Activated CD4-positive, alpha-beta T cell treated with anti-CD3 and anti-CD28 coated beads for 1 hour (primary cell): Measurements from ENCODE around the gene AP2A1.
A peak's percentile ranks its signal among the peaks of the same experiment; 100 is the strongest.
"Not testable (repeated sequence)": the region's sequence is repeated elsewhere in the genome, so short reads cannot be mapped to it uniquely, and the experiment has no call there.

Experiments used
- DNase-seq: peaks from one replicate; pipeline ENCODE4 v3.0.0-alpha.2; 2020

AP2A1 gene

GRCh38 chr19:49766930-49767299, at the start of gene AP2A1:
Gene AP2A1, plus strand, starts transcription at chr19:49767001. Its CDS starts 133 bp downstream, at chr19:49767134.
- DNase-seq = no peak

DNA sequence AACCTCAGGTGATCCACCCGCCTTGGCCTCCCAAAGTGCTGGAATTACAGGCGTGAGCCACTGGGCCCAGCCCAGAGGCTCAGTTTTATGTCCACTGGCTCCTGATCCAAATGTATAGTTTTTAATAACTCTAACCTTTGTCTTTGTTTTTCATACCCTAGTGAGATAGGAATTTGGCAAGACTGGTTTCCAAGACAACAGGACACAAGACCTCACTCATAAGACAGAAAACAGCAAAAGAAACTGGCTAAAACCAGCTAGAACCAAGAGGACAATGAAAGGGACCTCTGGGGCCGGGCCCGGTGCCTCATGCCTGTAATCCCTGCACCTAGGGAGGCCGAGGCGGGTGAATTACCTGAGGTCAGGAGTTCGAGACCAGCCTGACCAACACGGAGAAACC, 48.3 kb upstream of the AP2A1 start:
- no peak for DNase-seq

GRCh38 chr19:49718991-49719390, 47.8 kb upstream of the AP2A1 start:
- no peak for DNase-seq

DNA sequence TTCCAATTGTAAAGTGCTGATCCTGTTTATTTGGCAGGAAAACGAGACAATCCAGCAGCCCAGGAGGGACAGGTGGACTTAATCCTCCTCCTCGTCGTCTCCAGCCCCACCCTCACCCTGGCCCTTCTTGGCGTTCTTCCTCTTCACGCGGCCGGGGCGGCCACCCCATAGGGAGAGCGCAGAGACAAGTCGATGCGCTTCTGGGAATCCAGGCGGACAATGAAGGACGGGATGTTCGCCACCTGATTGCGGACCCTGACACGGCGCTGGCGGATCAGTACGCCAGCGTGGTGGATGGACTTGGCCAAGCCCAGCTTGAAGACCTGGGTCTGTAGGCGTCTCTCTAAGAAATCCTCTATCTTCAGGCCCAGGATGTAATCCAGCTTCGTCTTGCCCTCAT, 47.4 kb upstream of the AP2A1 start:
- not testable (repeated sequence) for DNase-seq

DNA sequence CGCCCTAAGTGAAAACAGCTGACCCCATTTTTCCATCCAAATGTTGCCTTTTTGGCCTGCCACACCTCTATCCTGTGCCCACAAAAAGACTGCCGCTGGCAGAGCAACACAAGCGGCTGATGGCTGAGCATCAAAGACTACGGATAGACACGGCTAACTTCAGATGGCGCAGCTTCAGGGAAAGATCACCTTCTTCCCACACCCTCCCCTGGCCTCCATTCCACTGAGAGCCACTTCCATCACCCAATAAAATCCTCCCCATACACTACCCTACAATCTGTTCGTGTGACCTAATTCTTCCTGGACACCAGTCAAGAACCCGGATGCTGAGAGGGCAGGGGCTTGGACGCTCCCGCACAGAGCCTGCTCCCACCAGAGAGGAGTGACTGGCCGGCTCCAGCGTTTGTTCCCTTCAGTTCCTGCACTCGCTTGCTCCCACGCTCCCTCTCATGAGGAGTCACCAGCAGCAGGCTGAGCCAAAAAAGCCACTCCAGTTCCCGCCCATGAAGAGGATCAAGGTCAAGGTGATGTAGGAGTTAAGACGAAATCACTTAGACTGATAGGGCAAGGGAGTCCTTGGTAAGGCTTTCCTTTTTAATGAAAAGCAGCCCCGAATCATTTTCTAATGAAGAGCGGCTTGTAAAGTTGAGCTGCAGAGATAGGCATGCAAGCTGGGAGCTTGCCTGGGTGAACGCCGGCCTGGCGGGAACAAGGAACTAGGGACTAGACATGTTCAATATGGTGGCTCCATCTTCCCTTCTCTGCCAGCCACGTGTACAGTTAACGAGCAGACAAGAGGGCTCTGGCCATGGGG, 39.4 kb upstream of the AP2A1 start:
- no peak for DNase-seq

DNA sequence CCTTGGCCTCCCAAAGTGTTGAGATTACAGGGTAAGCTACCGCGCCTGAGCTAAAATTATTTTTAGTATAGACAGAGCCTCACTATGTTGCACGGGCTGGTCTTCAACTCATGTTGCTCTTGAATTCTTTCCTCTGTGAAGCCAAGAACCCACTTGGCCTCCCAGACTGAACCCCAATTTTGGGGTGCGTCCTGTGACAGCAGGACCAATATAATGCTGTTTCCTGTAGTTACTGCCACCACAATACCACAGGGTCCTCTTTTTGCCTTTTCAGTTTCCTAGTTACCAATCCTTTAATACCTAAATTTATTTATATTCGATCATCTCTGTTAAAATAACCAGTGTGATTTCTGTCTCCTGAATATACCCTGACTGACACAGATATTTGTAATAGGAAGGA, 36.6 kb upstream of the AP2A1 start:
- no peak for DNase-seq

DNA sequence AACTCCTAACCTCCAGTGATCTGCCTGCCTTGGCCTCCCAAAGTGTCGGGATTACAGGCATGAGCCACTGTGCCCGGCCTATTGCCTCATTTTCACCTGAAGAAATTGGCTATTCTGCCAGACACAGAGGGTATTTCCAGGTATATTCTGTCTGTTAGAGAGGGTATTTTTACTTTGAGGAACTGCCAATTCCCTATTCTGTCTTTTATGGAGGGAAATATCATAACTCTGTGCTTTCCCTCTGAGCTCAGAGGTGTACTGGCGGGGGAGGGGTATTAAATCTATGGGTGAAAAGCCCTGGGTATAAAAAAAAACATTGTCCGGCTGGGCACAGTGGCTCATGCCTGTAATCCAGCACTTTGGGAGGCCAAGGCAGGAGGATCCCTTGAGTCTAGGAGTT, 28.5 kb upstream of the AP2A1 start:
- DNase-seq = no peak

DNA sequence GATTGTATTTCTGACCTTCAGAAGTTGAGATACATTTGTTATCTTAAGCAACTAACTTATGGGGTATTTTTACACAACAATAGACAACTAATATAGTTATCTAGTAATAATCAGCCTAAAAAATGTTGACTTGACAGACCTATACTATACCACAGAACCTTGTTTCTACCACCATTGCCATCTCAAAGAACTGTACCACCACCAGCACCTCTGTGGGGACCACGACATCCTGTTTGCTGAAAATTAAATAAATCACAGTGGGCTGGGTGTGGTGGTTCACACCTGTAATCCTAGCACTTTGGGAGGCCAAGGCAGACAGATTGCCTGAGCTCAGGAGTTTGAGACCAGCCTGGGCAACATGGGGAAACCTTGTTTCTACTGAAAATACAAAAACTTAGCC, 27.7 kb upstream of the AP2A1 start:
- DNase-seq = no peak

GRCh38 chr19:49739933-49740332, 26.9 kb upstream of the AP2A1 start:
- DNase-seq = no peak

DNA sequence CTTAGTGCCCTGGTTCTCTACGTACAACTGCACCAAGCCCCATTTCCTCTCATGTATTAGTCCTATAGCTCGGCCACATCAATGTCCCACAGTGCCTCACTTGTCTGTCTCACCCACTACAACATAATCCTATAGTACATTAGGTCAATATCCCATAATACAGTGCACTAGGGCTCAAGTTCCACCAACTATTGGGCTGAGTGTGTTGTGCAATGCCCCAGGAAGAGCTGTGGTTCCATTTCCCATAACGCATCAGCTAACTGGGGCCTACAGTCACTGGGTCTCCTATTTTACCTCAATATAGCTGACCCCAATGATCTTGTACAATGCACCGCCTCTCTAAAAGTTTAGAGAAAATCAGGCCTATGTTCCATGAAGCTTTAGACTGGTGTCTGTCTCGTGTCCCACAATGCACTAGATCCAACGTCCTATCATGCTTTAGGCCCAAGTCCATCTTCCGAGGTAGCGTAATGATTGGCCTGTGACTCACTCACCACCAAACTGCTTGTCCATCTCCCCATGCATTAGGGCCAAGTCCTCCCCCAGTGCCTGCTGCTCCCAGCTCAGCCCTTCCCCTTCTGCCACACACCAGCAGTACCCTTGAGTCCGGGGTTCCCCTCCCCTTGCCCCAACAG, 25.5 kb upstream of the AP2A1 start:
- no peak for DNase-seq

DNA sequence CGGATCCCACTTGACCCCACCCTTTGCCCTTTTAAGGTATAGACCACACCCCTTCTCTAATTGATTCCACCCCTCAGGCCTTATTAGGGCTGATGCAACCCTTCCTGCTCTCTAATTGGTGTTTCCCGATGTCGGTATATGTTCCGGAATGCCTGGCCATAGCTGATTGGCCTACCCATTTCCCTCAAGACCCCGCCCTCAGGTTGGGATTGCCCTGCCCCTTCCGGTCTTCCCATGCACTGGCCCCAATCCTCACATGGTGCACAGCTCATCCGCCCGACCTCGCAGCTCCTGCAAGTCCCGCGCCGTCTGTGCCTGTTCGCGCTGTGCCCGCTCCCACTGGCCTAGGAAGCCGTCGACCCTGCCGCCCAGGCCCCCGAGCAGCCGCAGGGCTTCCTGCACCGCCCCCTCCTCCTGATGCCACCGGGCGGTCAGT, 21.8 kb upstream of the AP2A1 start:
- no peak for DNase-seq

- DNase-seq = peak; percentile 28
Observed at GRCh38 chr19:49746206-49746958, 20.4 kb upstream of the AP2A1 start.

- DNase-seq = no peak
Observed at GRCh38 chr19:49749055-49749716, 17.6 kb upstream of the AP2A1 start.

GRCh38 chr19:49749771-49750170, 17.0 kb upstream of the AP2A1 start:
- DNase-seq = no peak

- no peak for DNase-seq
Observed at GRCh38 chr19:49752701-49753100, 14.1 kb upstream of the AP2A1 start.

GRCh38 chr19:49755956-49756355, 10.8 kb upstream of the AP2A1 start:
- no peak for DNase-seq

DNA sequence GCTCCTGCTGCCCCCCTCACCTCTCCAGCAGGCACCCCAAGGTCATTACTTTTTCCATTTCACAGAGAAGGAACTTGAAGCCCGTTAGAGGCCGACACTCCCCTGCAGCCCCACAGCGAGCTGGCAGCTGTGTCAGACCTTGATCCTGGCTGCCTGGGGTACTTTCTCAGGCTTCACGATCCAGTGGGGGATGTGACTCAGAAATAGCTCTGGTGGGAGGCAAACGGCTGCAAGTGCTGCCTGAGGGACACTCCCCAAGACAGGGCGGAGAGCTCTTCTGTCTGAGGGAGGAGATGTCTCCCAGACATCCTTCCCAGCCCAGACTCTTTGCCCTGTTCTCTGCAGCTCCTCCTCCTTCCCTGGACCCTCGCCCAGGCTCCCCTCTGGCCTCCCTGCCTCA, 8.5 kb upstream of the AP2A1 start:
- no peak for DNase-seq

GRCh38 chr19:49761249-49761624, 5.6 kb upstream of the AP2A1 start:
- no peak for DNase-seq

GRCh38 chr19:49761625-49762311, 5.0 kb upstream of the AP2A1 start:
- no peak for DNase-seq

- DNase-seq = no peak
Observed at GRCh38 chr19:49763230-49763629, 3.6 kb upstream of the AP2A1 start, which contains the start of gene TSKS. Gene TSKS, minus strand, starts transcription at chr19:49763306. Its CDS starts 59 bp downstream, at chr19:49763247.

DNA sequence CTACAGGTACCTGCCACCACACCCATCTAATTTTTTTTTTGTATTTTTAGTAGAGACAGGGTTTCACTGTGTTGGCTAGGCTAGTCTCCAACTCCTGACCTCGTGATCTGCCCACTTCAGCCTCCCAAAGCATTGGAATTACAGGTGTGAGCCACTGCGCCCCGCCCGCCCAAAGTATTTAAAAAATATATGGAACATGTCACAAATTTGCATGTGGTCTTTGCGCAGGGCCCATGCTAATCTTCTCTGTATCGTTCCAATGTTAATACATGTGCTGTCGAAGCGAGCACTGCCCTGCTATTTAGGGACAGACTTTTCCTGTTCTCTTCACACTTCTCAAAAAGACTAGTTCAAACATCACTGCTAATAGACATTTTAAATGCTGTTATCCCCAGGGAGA, 2.5 kb upstream of the AP2A1 start:
- DNase-seq = no peak
